NCI-H2171 (cell line): Measurements from ENCODE around the gene EHMT2.
"Not testable (repeated sequence)": the region's sequence is repeated elsewhere in the genome, so short reads cannot be mapped to it uniquely, and the experiment has no call there.

Experiments used
- DNase-seq: peaks from one replicate; lab custom pipeline; 2025; lab: John Stamatoyannopoulos, UW

Gene EHMT2

GRCh38 chr6:31915351-31915750 lies 17.9 kb upstream of the EHMT2 start:
- no peak for DNase-seq

GRCh38 chr6:31911826-31912585 lies 14.5 kb upstream of the EHMT2 start:
- DNase-seq: no peak

- DNase-seq: not testable (repeated sequence)
Measured at GRCh38 chr6:31909298-31909697, 11.8 kb upstream of the EHMT2 start.

GRCh38 chr6:31908791-31909190 lies 11.3 kb upstream of the EHMT2 start:
- DNase-seq: no peak

GRCh38 chr6:31908255-31908654 lies 10.8 kb upstream of the EHMT2 start:
- not testable (repeated sequence) for DNase-seq

GRCh38 chr6:31907158-31907813 lies 9.8 kb upstream of the EHMT2 start:
- peak; percentile 51 for DNase-seq

GRCh38 chr6:31906727-31907126 lies 9.2 kb upstream of the EHMT2 start:
- not testable (repeated sequence) for DNase-seq

- DNase-seq: no peak
Measured at GRCh38 chr6:31906122-31906521, 8.6 kb upstream of the EHMT2 start.

GRCh38 chr6:31905041-31905440 lies 7.5 kb upstream of the EHMT2 start:
- DNase-seq: no peak

- no peak for DNase-seq
Measured at GRCh38 chr6:31903957-31904356, 6.5 kb upstream of the EHMT2 start.

- peak; percentile 98 for DNase-seq
Measured at GRCh38 chr6:31901953-31902643, 4.6 kb upstream of the EHMT2 start, which contains the start of gene ZBTB12. Gene ZBTB12, minus strand, starts transcription at chr6:31902086. Its CDS starts 781 bp downstream, at chr6:31901305.

GRCh38 chr6:31901415-31901952 lies 4.0 kb upstream of the EHMT2 start:
- DNase-seq: peak; percentile 68

- DNase-seq: no peak
Measured at GRCh38 chr6:31900917-31901414, 3.5 kb upstream of the EHMT2 start.

GRCh38 chr6:31899882-31900722 lies 2.6 kb upstream of the EHMT2 start:
- no peak for DNase-seq

- DNase-seq: no peak
Measured at GRCh38 chr6:31899215-31899614, 1.7 kb upstream of the EHMT2 start.

GRCh38 chr6:31898383-31899011 lies 999 bp upstream of the EHMT2 start:
- peak; percentile 75 for DNase-seq

GRCh38 chr6:31896856-31897611 lies 464 bp downstream of the EHMT2 start:
- peak; percentile 23 for DNase-seq

- DNase-seq: no peak
Measured at GRCh38 chr6:31896493-31896855, 1.0 kb downstream of the EHMT2 start.

- DNase-seq: no peak
Measured at GRCh38 chr6:31892821-31893220, 4.7 kb downstream of the EHMT2 start.

GRCh38 chr6:31889331-31889972 lies 8.0 kb downstream of the EHMT2 start:
- no peak for DNase-seq
